HG03108 (cell line): ENCODE data around the gene MDGA2.
"Not testable (repeated sequence)": the region's sequence is repeated elsewhere in the genome, so short reads cannot be mapped to it uniquely, and the experiment has no call there.

Experiments used
- ATAC-seq: cut with Tn5 transposase; IDR thresholded peaks from one replicate; pipeline ENCODE4 v1.9.1; 2021; ENCODE audit warnings: moderate library complexity; ENCODE audit not compliant: unreplicated experiment

Gene MDGA2

GRCh38 chr14:46985529-46986380 lies 689.6 kb downstream of the MDGA2 start:
- ATAC-seq = no peak

- ATAC-seq = no peak
Measured at GRCh38 chr14:46973295-46973694, 702.1 kb downstream of the MDGA2 start.

GRCh38 chr14:46964378-46964777 lies 711.0 kb downstream of the MDGA2 start:
- no peak for ATAC-seq

- ATAC-seq = no peak
Measured at GRCh38 chr14:46951103-46951502, 724.3 kb downstream of the MDGA2 start.

GRCh38 chr14:46940611-46941010 lies 734.8 kb downstream of the MDGA2 start:
- no peak for ATAC-seq

GRCh38 chr14:46920542-46920941 lies 754.9 kb downstream of the MDGA2 start:
- no peak for ATAC-seq

- not testable (repeated sequence) for ATAC-seq
Measured at GRCh38 chr14:46915539-46915938, 759.9 kb downstream of the MDGA2 start.

GRCh38 chr14:46902837-46903236 lies 772.6 kb downstream of the MDGA2 start:
- no peak for ATAC-seq

- no peak for ATAC-seq
Measured at GRCh38 chr14:46894476-46894875, 780.9 kb downstream of the MDGA2 start.

- ATAC-seq = no peak
Measured at GRCh38 chr14:46887144-46887543, 788.3 kb downstream of the MDGA2 start.

GRCh38 chr14:46885566-46885965 lies 789.8 kb downstream of the MDGA2 start:
- ATAC-seq = no peak

- no peak for ATAC-seq
Measured at GRCh38 chr14:46861753-46862152, 813.7 kb downstream of the MDGA2 start.

- ATAC-seq = no peak
Measured at GRCh38 chr14:46840944-46841720, 834.3 kb downstream of the MDGA2 start.

- no peak for ATAC-seq
Measured at GRCh38 chr14:46820291-46820690, 855.1 kb downstream of the MDGA2 start.

GRCh38 chr14:46819117-46819516 lies 856.3 kb downstream of the MDGA2 start:
- ATAC-seq = no peak

GRCh38 chr14:46818147-46818546 lies 857.3 kb downstream of the MDGA2 start:
- ATAC-seq = no peak

- no peak for ATAC-seq
Measured at GRCh38 chr14:46793144-46793543, 882.3 kb downstream of the MDGA2 start.
